HuH-7 (cell line): ENCODE measurements around the gene U2AF1L4.
"Not testable (repeated sequence)": the region's sequence is repeated elsewhere in the genome, so short reads cannot be mapped to it uniquely, and the experiment has no call there.

ENCODE experiments used
- DNase-seq: peaks from one replicate; pipeline ENCODE4 v3.0.0; 2011; ENCODE audit warnings: low spot score

Gene U2AF1L4

GRCh38 chr19:35725216-35725861 lies 19.9 kb downstream of the U2AF1L4 start:
- no peak for DNase-seq

GRCh38 chr19:35724560-35724959 lies 20.7 kb downstream of the U2AF1L4 start:
- no peak for DNase-seq

GRCh38 chr19:35724132-35724531 lies 21.1 kb downstream of the U2AF1L4 start:
- DNase-seq: not testable (repeated sequence)

- DNase-seq: no peak
Observed at GRCh38 chr19:35723671-35724070, 21.5 kb downstream of the U2AF1L4 start.

GRCh38 chr19:35722897-35723296 lies 22.3 kb downstream of the U2AF1L4 start:
- no peak for DNase-seq

- DNase-seq: no peak
Observed at GRCh38 chr19:35722461-35722860, 22.8 kb downstream of the U2AF1L4 start.

GRCh38 chr19:35721374-35721773 lies 23.8 kb downstream of the U2AF1L4 start:
- no peak for DNase-seq

- no peak for DNase-seq
Observed at GRCh38 chr19:35720648-35721047, 24.6 kb downstream of the U2AF1L4 start.

- no peak for DNase-seq
Observed at GRCh38 chr19:35720163-35720524, 25.1 kb downstream of the U2AF1L4 start.

- no peak for DNase-seq
Observed at GRCh38 chr19:35719402-35720162, 25.6 kb downstream of the U2AF1L4 start.

- peak; percentile 52 for DNase-seq
Observed at GRCh38 chr19:35718345-35719041, 26.7 kb downstream of the U2AF1L4 start.

- no peak for DNase-seq
Observed at GRCh38 chr19:35717665-35718344, 27.4 kb downstream of the U2AF1L4 start, which contains the start of gene KMT2B. TSS of gene KMT2B (plus strand) at chr19:35718003. CDS start at chr19:35718019, 16 bp downstream.

- DNase-seq: peak; percentile 100
Observed at GRCh38 chr19:35716801-35717664, 28.2 kb downstream of the U2AF1L4 start.

- DNase-seq: peak; percentile 79
Observed at GRCh38 chr19:35715981-35716800, 29.0 kb downstream of the U2AF1L4 start.

GRCh38 chr19:35715355-35715809 lies 29.8 kb downstream of the U2AF1L4 start:
- no peak for DNase-seq

GRCh38 chr19:35714601-35715354 lies 30.4 kb downstream of the U2AF1L4 start:
- peak; percentile 72 for DNase-seq

- no peak for DNase-seq
Observed at GRCh38 chr19:35713904-35714495, 31.2 kb downstream of the U2AF1L4 start.

- DNase-seq: no peak
Observed at GRCh38 chr19:35713506-35713850, 31.7 kb downstream of the U2AF1L4 start.
